Adrenal gland (tissue), 5 donors: ENCODE data around the gene CCL16.

Experiments used
- POLR2A ChIP-seq, 2 donors: fragments of 450-650 bp; IDR thresholded peaks; one replicate each; pipeline ENCODE4 v1.6.1; 2017; ENCODE audit warnings: antibody characterized with exemption in 2 of 2, mild to moderate bottlenecking in 2 of 2, moderate library complexity in 1 of 2
- TF ChIP-seq, protein P1 (sequence below), 6 experiments: fragments of 450-650 bp in 4 of 6; fragments of 200-600 bp in 2 of 6; sonication (generic) in 1 of 6; IDR thresholded peaks; 1 replicate in 5 of 6; 2 replicates in 1 of 6; pipeline versions ENCODE4 v1.5.1 to v1.8.0; 2016 to 2021; ENCODE audit warnings: antibody characterized with exemption in 6 of 6, mild to moderate bottlenecking in 2 of 6, moderate library complexity in 1 of 6
- donor health status: DM: no; HTN: no; CAD: no.

DNA sequence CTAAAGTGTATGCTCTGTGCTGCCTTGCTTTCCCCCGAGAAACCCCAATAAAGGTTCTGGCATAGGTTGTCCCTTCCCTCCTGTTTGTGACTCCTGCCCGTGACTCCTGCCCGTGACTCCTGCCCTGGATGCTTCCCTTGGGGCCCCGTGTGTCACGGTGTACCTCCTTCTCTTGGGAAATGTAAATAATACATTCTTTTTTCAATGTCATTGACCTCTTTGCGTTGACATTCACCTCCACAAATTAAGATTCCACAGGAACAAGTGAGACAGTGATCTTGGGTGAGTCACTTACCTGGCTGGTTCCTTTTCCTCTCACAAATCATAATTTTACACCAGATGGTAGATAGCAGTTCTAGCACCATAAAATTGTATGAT lies 19.4 kb upstream of the CCL16 start:
- TF ChIP-seq, protein P1, sequence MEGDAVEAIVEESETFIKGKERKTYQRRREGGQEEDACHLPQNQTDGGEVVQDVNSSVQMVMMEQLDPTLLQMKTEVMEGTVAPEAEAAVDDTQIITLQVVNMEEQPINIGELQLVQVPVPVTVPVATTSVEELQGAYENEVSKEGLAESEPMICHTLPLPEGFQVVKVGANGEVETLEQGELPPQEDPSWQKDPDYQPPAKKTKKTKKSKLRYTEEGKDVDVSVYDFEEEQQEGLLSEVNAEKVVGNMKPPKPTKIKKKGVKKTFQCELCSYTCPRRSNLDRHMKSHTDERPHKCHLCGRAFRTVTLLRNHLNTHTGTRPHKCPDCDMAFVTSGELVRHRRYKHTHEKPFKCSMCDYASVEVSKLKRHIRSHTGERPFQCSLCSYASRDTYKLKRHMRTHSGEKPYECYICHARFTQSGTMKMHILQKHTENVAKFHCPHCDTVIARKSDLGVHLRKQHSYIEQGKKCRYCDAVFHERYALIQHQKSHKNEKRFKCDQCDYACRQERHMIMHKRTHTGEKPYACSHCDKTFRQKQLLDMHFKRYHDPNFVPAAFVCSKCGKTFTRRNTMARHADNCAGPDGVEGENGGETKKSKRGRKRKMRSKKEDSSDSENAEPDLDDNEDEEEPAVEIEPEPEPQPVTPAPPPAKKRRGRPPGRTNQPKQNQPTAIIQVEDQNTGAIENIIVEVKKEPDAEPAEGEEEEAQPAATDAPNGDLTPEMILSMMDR (IDR thresholded peaks at IDR 0.05): no peak
- TF ChIP-seq POLR2A (IDR thresholded peaks at IDR 0.05): no peak
